A549 (cell line): ENCODE data around the gene LSR. TPM values are rescaled to one million over a fixed set of nuclear protein-coding genes. Genes with fewer than 3 reads are reported as not detected.
"Not testable (repeated sequence)": the region's sequence is repeated elsewhere in the genome, so short reads cannot be mapped to it uniquely, and the experiment has no call there.

Experiments
- ATAC-seq, 2 experiments: fragments of 200-7000 bp in 1 of 2; fragments of >200 bp in 1 of 2; cut with Nextera tagmentation in 1 of 2; cut with Tn5 transposase in 1 of 2; 3 replicates each; pipeline versions ENCODE4 v1.8.0 to v1.9.1; 2018 to 2020; ENCODE audit warnings: mild to moderate bottlenecking in 1 of 2, moderate library complexity in 1 of 2
- CTCF ChIA-PET: fragments of 300-600 bp; sonication (Branson Sonifier 250); formaldehyde crosslinking; extraction: SDS; loops from one replicate; lab custom pipeline; 2021; ENCODE audit warnings: antibody characterized with exemption, inconsistent platforms; lab: Yijun Ruan, JAX
- POLR2A ChIA-PET: fragments of 350-600 bp; formaldehyde crosslinking; extraction: SDS; loops from one replicate; lab custom pipeline; 2021; ENCODE audit warnings: antibody characterized with exemption, inconsistent platforms; lab: Yijun Ruan, JAX
- DNase-seq, 2 experiments: peaks; one replicate each; pipeline versions ENCODE4 v3.0.0 to v3.0.0-alpha.2; 2011 to 2016; ENCODE audit warnings: low read depth in 1 of 2, low spot score in 1 of 2
- FAIRE-seq: peaks from 2 replicates; lab custom pipeline; 2011; peaks lifted over from hg19 to GRCh38; lab: Jason Lieb, UNC
- H3K27ac ChIP-seq, 2 experiments: fragments of >200 bp; sonication (Bioruptor Twin); formaldehyde crosslinking; 3 replicates each; pipeline ENCODE4 v1.5.1; 2016 to 2017
- H3K4me1 ChIP-seq: fragments of >200 bp; sonication (Bioruptor Twin); formaldehyde crosslinking; 3 replicates; pipeline ENCODE4 v1.6.1; 2016
- H3K4me2 ChIP-seq: fragments of >200 bp; sonication (Bioruptor Twin); formaldehyde crosslinking; 3 replicates; pipeline ENCODE4 v1.6.1; 2016
- H3K4me3 ChIP-seq: fragments of >200 bp; sonication (Bioruptor Twin); formaldehyde crosslinking; 3 replicates; pipeline ENCODE4 v1.5.1; 2016
- H3K9me3 ChIP-seq: fragments of >200 bp; sonication (Bioruptor Twin); formaldehyde crosslinking; 3 replicates; pipeline ENCODE4 v1.6.1; 2016
- EHF ChIP-seq: fragments of 250-450 bp; sonication (Bioruptor Pico); IDR thresholded peaks from 2 replicates; pipeline ENCODE4 v1.5.0; 2020; ENCODE audit warnings: mild to moderate bottlenecking
- ESRRA ChIP-seq: fragments of 150-350 bp; IDR thresholded peaks from 2 replicates; pipeline ENCODE4 v1.6.1; 2014; ENCODE audit warnings: mild to moderate bottlenecking, low read length, borderline replicate concordance
- FOSB ChIP-seq: fragments of 250-450 bp; sonication (Bioruptor Pico); IDR thresholded peaks from 2 replicates; pipeline ENCODE4 v1.5.0; 2020; ENCODE audit warnings: mild to moderate bottlenecking, moderate library complexity
- FOSL2 ChIP-seq, 2 experiments: fragments of 450-650 bp in 1 of 2; fragments of >200 bp in 1 of 2; sonication (Bioruptor Twin) in 1 of 2; formaldehyde crosslinking; IDR thresholded peaks; 2 replicates each; pipeline versions ENCODE4 v1.5.0 to v1.6.1; 2016 to 2020; ENCODE audit warnings: mild to moderate bottlenecking in 1 of 2, moderate library complexity in 1 of 2
- GATA3 ChIP-seq: IDR thresholded peaks from 2 replicates; pipeline ENCODE4 v1.6.1; 2012; ENCODE audit warnings: borderline replicate concordance
- HDAC2 ChIP-seq: fragments of 200-600 bp; sonication (generic); IDR thresholded peaks from 2 replicates; pipeline ENCODE4 v1.6.1; 2016
- HOXB5 ChIP-seq: fragments of 250-450 bp; sonication (Bioruptor Pico); IDR thresholded peaks from 2 replicates; pipeline ENCODE4 v1.5.0; 2020; ENCODE audit warnings: mild to moderate bottlenecking, moderate library complexity
- JUN ChIP-seq, 2 experiments: fragments of >200 bp; sonication (Bioruptor Twin); formaldehyde crosslinking; IDR thresholded peaks; 2 replicates in 1 of 2; 3 replicates in 1 of 2; pipeline ENCODE4 v1.6.1; 2016 to 2017
- MYC ChIP-seq: IDR thresholded peaks from 2 replicates; pipeline ENCODE4 v1.6.1; 2012; ENCODE audit warnings: mild to moderate bottlenecking, inconsistent platforms, low read length, improper control_type of control experiment, borderline replicate concordance
- NR3C1 ChIP-seq: fragments of >200 bp; sonication (Bioruptor Twin); formaldehyde crosslinking; IDR thresholded peaks from 3 replicates; pipeline ENCODE4 v1.6.1; 2017
- PHF8 ChIP-seq: fragments of 200-600 bp; sonication (generic); IDR thresholded peaks from 2 replicates; pipeline ENCODE4 v1.6.1; 2016; ENCODE audit warnings: low read depth, mild to moderate bottlenecking, antibody characterized with exemption, moderate library complexity, borderline replicate concordance
- POLR2AphosphoS2 ChIP-seq: conservative IDR thresholded peaks from 2 replicates; pipeline ENCODE4 v1.6.1; 2012; ENCODE audit warnings: low read length, improper control_type of control experiment, inconsistent platforms
- RFX5 ChIP-seq: fragments of 450-650 bp; IDR thresholded peaks from 2 replicates; pipeline ENCODE4 v1.7.1; 2014; ENCODE audit warnings: antibody characterized with exemption, mild to moderate bottlenecking, moderate library complexity
- TFCP2L1 ChIP-seq: fragments of 250-450 bp; sonication (Bioruptor Pico); IDR thresholded peaks from 2 replicates; pipeline ENCODE4 v1.5.0; 2021; ENCODE audit warnings: mild to moderate bottlenecking
- ZFP36 ChIP-seq: fragments of 450-650 bp; IDR thresholded peaks from 2 replicates; pipeline ENCODE4 v1.6.1; 2014; ENCODE audit warnings: borderline replicate concordance; ENCODE audit not compliant: partially characterized antibody
- ZNF302 ChIP-seq: fragments of 250-450 bp; sonication (Bioruptor Pico); IDR thresholded peaks from 2 replicates; pipeline ENCODE4 v1.9.0; 2021; ENCODE audit warnings: inconsistent platforms, mild to moderate bottlenecking, moderate library complexity
- WGBS: methylation state at CpG from one replicate; pipeline ENCODE4 v1.1.6; 2017; ENCODE audit errors: missing lambda C conversion rate; 5-methylcytosine and 5-hydroxymethylcytosine counted together
- polyA plus RNA-seq, 4 experiments: library from polyadenylated mRNA; depleted of rRNA in 3 of 4; stranded (reverse); fragments of >200 nt; fragmentation: RNase III in 1 of 4; extraction: RNeasy Plus Mini Kit Qiagen cat#74134 plus additional on column Dnase treatment in 1 of 4; gene quantifications; 2 replicates in 3 of 4; 3 replicates in 1 of 4; pipeline ENCODE4 v1.2.3, GENCODE V29; 2011 to 2017
- TF ChIP-seq, protein P1 (sequence below): fragments of >200 bp; sonication (Bioruptor Twin); formaldehyde crosslinking; IDR thresholded peaks from 3 replicates; pipeline ENCODE4 v1.6.1; 2016
- TF ChIP-seq, protein P2 (sequence below): IDR thresholded peaks from 2 replicates; pipeline ENCODE4 v1.6.1; 2012; ENCODE audit warnings: low read depth, borderline replicate concordance
- TF ChIP-seq, protein P3 (sequence below): fragments of >200 bp; sonication (Bioruptor Twin); formaldehyde crosslinking; IDR thresholded peaks from 2 replicates; pipeline ENCODE4 v1.6.1; 2016
- TF ChIP-seq, protein P4 (sequence below): fragments of 250-450 bp; sonication (Bioruptor Pico); IDR thresholded peaks from 2 replicates; pipeline ENCODE4 v1.5.0; 2020; ENCODE audit warnings: low read depth, mild to moderate bottlenecking, moderate library complexity

LSR gene
- polyA plus RNA-seq, 2 of the 4 experiments (the other 2 are of a cell fraction) = 2.1 to 3.6 TPM

DNA sequence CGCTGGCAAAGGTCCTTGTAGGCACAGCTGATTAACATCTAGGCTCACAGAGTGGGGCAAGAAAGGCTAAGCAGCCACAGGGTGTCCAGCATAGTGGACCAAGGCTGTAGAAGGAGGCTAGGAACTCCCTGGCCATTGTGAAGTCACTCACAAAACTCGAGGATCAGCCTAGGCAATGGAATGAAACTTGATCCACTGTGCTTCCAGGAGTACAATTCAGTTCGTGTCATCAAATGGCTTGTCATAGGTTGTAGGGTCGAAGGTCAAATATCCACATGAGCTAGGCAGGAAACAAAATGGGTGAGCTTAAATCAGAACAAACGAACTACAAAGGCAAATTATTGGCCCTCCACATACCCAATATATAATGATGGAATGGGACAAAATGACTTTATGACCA, 15.9 kb upstream of the LSR start:
- H3K4me3 ChIP-seq = no peak overlapping the region
- H3K4me1 ChIP-seq = no peaks in the 10 kb centered on the region
- ChIA-PET CTCF (interaction anchor here (0.6 to 1.1 kb wide), 4 partner anchors 12 to 169 kb away, joined by 3 to 5 read pairs (median 4); no protein-coding TSS in a partner anchor), POLR2A (no interaction called here)
- H3K27ac ChIP-seq = no peak overlapping the region
- DNase-seq = no peak
- FAIRE-seq = peak; percentile 89
- WGBS = 3% methylated on average over 5 of the region's 5 CpGs
- TF ChIP-seq TFCP2L1 (CRISPR knock-in tag) = no peak
- TF ChIP-seq HOXB5 (CRISPR knock-in tag) = no peak
- H3K9me3 ChIP-seq = peaks cover 34% of the 10 kb centered on the region
- no peak overlapping the region for H3K4me2 ChIP-seq
- ATAC-seq = no peak

DNA sequence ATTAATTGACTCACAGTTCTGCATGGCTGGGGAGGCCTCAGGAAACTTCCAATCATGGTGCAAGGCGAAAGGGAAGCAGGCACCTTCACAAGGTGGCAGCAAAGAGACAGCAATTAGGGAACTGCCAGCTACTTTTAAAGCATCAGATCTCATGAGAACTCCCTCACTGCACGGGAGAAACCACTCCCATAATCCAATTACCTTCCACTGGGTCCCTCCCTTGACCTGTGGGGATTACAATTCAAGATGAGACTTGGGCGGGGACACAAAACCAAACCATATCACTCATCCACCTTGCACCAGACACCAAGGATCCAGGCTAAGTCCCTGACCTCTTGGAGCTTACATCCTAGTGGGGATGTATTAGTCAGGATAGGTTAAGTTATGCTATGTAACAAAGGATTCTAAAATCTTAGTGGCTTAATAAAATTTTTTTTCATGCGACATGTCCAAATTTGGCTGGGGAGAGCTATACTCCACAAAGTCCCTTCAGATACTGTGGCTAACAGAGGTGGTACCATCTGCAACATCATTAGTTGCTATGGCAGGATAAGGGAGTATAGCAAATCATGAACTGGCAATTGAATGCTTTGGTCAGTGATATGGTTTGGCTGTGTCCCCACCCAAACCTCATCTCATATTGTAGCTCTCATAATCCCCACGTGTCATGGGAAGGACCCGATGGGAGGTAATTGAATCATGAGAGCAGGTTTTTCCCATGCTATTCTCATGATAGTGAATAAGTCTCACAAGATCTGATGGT, 12.0 kb upstream of the LSR start:
- no peak for TF ChIP-seq TFCP2L1 (CRISPR knock-in tag)
- TF ChIP-seq RFX5 = peak; percentile 91
- CTCF ChIA-PET = interaction anchor here (1.0 to 1.2 kb wide), 5 partner anchors 8 to 101 kb away, joined by 3 read pairs; partner anchors contain the start of genes FAM187B, LGI4 and USF2
- no peak overlapping the region for H3K4me2 ChIP-seq
- POLR2A ChIA-PET = no interaction called here
- ATAC-seq = peak in 1 of 2 experiments; percentile 50; a peak in 1 of 6 replicates
- peaks cover 53% of the 10 kb centered on the region for H3K9me3 ChIP-seq
- no peak overlapping the region for H3K27ac ChIP-seq
- no peak for DNase-seq
- no peaks in the 10 kb centered on the region for H3K4me1 ChIP-seq
- FAIRE-seq = no peak
- H3K4me3 ChIP-seq = no peak overlapping the region
- WGBS = 45% methylated on average over 6 of the region's 6 CpGs

DNA sequence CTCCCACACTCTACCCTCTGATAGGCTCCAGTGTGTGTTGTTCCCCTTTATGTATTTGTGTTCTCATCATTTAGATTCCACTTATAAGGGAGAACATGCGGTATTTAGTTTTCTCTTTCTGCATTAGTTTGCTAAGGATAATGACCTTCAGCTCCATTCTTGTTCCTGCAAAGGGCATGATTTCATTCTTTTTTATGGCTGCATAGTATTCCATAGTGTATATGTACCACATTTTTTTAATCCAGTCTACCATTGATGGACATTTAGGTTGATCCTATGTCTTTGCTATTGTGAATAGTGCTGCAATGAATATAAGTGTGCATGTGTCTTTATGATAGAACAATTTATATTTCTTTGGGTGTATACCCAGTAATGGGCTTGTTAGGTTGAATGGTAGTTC, 9.2 kb upstream of the LSR start:
- CTCF ChIA-PET, DNase-seq, H3K4me2 ChIP-seq, POLR2A ChIA-PET, ATAC-seq, H3K4me3 ChIP-seq, H3K27ac ChIP-seq, H3K4me1 ChIP-seq: not testable (repeated sequence)
- WGBS = 0% methylated on average over 1 of the region's 1 CpG
- H3K9me3 ChIP-seq = peaks cover 51% of the 10 kb centered on the region
- peak; percentile 98 for FAIRE-seq

DNA sequence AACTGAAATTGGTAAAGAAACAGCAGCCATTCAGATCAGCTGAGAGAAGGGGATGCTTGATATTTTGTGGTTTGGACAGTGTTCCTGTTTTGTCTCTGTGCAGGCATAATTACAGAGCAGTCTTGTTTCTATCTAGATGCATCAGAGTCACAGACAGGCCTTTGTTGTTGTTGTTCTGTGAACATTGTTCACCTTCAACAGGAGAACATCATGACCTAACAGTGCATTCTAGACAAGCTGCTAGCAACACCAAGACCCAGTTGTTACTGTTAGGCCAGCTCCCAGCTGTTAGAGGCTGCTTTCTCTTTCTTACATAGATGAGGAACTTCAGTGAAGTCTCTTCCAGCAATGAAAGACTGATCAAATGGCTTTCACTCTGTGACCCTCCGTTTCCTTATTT, 8.5 kb upstream of the LSR start:
- H3K9me3 ChIP-seq = peaks cover 47% of the 10 kb centered on the region
- ChIA-PET POLR2A (no interaction called here), CTCF (interaction anchor here (0.6 to 1.6 kb wide), 3 partner anchors 29 to 105 kb away, joined by 3 to 4 read pairs (median 4); partner anchors contain the start of genes LGI4 and USF2)
- DNase-seq = no peak
- H3K4me3 ChIP-seq = no peak overlapping the region
- FAIRE-seq = peak; percentile 95
- WGBS = 32% methylated on average over 1 of the region's 1 CpG
- H3K4me2 ChIP-seq = no peak overlapping the region
- no peak overlapping the region for H3K27ac ChIP-seq
- TF ChIP-seq GATA3 (no peak), MYC (no peak), RFX5 (no peak), ZNF302 (CRISPR knock-in tag) (no peak)
- TF ChIP-seq, protein P1, sequence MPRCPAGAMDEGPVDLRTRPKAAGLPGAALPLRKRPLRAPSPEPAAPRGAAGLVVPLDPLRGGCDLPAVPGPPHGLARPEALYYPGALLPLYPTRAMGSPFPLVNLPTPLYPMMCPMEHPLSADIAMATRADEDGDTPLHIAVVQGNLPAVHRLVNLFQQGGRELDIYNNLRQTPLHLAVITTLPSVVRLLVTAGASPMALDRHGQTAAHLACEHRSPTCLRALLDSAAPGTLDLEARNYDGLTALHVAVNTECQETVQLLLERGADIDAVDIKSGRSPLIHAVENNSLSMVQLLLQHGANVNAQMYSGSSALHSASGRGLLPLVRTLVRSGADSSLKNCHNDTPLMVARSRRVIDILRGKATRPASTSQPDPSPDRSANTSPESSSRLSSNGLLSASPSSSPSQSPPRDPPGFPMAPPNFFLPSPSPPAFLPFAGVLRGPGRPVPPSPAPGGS = no peak
- TF ChIP-seq, protein P2, sequence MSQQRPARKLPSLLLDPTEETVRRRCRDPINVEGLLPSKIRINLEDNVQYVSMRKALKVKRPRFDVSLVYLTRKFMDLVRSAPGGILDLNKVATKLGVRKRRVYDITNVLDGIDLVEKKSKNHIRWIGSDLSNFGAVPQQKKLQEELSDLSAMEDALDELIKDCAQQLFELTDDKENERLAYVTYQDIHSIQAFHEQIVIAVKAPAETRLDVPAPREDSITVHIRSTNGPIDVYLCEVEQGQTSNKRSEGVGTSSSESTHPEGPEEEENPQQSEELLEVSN = no peak
- TF ChIP-seq, protein P3, sequence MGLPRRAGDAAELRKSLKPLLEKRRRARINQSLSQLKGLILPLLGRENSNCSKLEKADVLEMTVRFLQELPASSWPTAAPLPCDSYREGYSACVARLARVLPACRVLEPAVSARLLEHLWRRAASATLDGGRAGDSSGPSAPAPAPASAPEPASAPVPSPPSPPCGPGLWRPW = no peak
- no peaks in the 10 kb centered on the region for H3K4me1 ChIP-seq
- no peak for ATAC-seq

DNA sequence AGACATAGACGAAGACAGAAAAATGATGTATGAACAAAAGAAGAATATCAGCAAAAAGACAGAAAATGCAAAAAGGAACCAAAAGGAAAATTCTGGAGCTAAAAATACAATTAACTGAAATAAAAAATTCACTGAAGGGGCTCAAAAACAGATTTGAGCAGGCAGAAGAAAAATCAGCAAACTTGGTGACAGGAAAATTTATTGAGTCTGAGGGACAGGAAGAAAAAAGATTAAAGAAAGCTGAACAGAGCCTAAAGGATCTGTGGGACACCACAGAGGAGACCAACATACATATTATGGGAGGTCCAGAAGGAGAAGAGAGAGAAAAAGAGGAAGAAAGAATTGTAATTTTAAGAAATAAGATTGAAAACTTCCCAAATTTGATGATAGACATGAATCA, 7.4 kb upstream of the LSR start:
- Histone ChIP-seq H3K9me3 (peaks cover 52% of the 10 kb centered on the region), H3K4me1 (no peaks in the 10 kb centered on the region), H3K27ac (no peak overlapping the region), H3K4me2 (no peak overlapping the region), H3K4me3 (no peak overlapping the region)
- no peak for DNase-seq
- ATAC-seq = no peak
- ChIA-PET POLR2A (no interaction called here), CTCF (interaction anchor here (0.6 to 2.3 kb wide), 10 partner anchors 10 to 1140 kb away, joined by 3 to 7 read pairs (median 4); partner anchors contain the start of genes FAM187B, LGI4 and USF2)
- FAIRE-seq = peak; percentile 90
- WGBS = 2% methylated on average over 1 of the region's 1 CpG
- TF ChIP-seq HDAC2 = no peak
- no peak for TF ChIP-seq JUN (IDR thresholded peaks at IDR 0.05)
- no peak for TF ChIP-seq POLR2AphosphoS2
- TF ChIP-seq PHF8 = no peak
- TF ChIP-seq, protein P3 = no peak
- no peak for TF ChIP-seq ESRRA
- no peak for TF ChIP-seq FOSL2 (IDR thresholded peaks at IDR 0.05)
- TF ChIP-seq FOSL2 (CRISPR knock-in tag; IDR thresholded peaks at IDR 0.05) = no peak
- TF ChIP-seq, protein P2 = no peak
- TF ChIP-seq HOXB5 (CRISPR knock-in tag) = no peak
- TF ChIP-seq NR3C1 = no peak
- TF ChIP-seq, protein P4, sequence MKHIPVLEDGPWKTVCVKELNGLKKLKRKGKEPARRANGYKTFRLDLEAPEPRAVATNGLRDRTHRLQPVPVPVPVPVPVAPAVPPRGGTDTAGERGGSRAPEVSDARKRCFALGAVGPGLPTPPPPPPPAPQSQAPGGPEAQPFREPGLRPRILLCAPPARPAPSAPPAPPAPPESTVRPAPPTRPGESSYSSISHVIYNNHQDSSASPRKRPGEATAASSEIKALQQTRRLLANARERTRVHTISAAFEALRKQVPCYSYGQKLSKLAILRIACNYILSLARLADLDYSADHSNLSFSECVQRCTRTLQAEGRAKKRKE (CRISPR knock-in tag) = no peak
- no peak for TF ChIP-seq FOSB (CRISPR knock-in tag)
- no peak for TF ChIP-seq ZFP36
- no peak for TF ChIP-seq EHF (CRISPR knock-in tag)
